Measurements from ENCODE around the gene THAP7. TPM values are rescaled to one million over a fixed set of nuclear protein-coding genes. Genes with fewer than 3 reads are reported as not detected.

The THAP7 gene
- total and polyA plus RNA-seq, 9 of the 15 experiments (the other 6 are each of a cell fraction or from before 2014, with no cell fraction given): 7.9 to 263 (median 84.1) TPM

- TF ChIP-seq UBTF (IDR thresholded peaks at IDR 0.05; ENCODE audit: borderline replicate concordance in 1 of 2, low read depth in 2 of 2, low read length in 2 of 2) (peak; percentile 98 to 99), ZNF408 (CRISPR knock-in tag; IDR thresholded peaks at IDR 0.05; ENCODE audit: low read depth) (no peak), PCBP2 (IDR thresholded peaks at IDR 0.05; ENCODE audit: low read depth, low read length, poor library complexity, severe bottlenecking) (no peak), CHD2 (IDR thresholded peaks at IDR 0.05; ENCODE audit: low read depth, low read length) (peak; percentile 60; the same call in 1 of the 2 replicates), ATF1 (CRISPR knock-in tag; IDR thresholded peaks at IDR 0.05) (no peak), ATF1 (tag; IDR thresholded peaks at IDR 0.05) (peak; percentile 98), BRF2 (IDR thresholded peaks at IDR 0.05; ENCODE audit: borderline replicate concordance, insufficient read depth, insufficient read length) (no peak), NFRKB (IDR thresholded peaks at IDR 0.05; ENCODE audit: low read depth) (no peak), DDX20 (tag; IDR thresholded peaks at IDR 0.05; ENCODE audit: low read depth) (no peak), TAF15 (IDR thresholded peaks at IDR 0.05; ENCODE audit: low read depth, low read length) (peak; percentile 77; the same call in 1 of the 2 replicates), MED1 (CRISPR knock-in tag; IDR thresholded peaks at IDR 0.05; ENCODE audit: borderline replicate concordance) (no peak), ETS2 (tag; IDR thresholded peaks at IDR 0.05; ENCODE audit: borderline replicate concordance, poor library complexity, severe bottlenecking) (no peak)
Measured at GRCh38 chr22:20981787-20982562, 19.9 kb downstream of the THAP7 start, which contains the start of gene LZTR1 (continued).
